Nephron (organoid): ENCODE results near the gene COL5A3.
"Not testable (repeated sequence)": the region's sequence is repeated elsewhere in the genome, so short reads cannot be mapped to it uniquely, and the experiment has no call there.

Source experiments
- H3K27ac Mint-ChIP-seq, 3 experiments: 2 replicates each; pipeline ENCODE4 v1.8.0; 2020; ENCODE audit warnings: mixed read lengths in 3 of 3, mild to moderate bottlenecking in 2 of 3, moderate library complexity in 1 of 3
- H3K27me3 Mint-ChIP-seq: 2 replicates; pipeline ENCODE4 v1.8.0; 2021; ENCODE audit warnings: low read depth, mild to moderate bottlenecking, moderate library complexity, mixed read lengths
- H3K36me3 Mint-ChIP-seq: 2 replicates; pipeline ENCODE4 v1.8.0; 2020; ENCODE audit warnings: low read depth, mixed read lengths
- H3K4me1 Mint-ChIP-seq: 2 replicates; pipeline ENCODE4 v1.8.0; 2020; ENCODE audit warnings: mixed read lengths
- H3K4me3 Mint-ChIP-seq, 3 experiments: 2 replicates each; pipeline ENCODE4 v1.8.0; 2020; ENCODE audit warnings: mild to moderate bottlenecking in 3 of 3, mixed read lengths in 3 of 3, moderate library complexity in 2 of 3
- H3K9me3 Mint-ChIP-seq: 2 replicates; pipeline ENCODE4 v1.8.0; 2020; ENCODE audit warnings: mixed read lengths
- CTCF ChIP-seq, 3 experiments: fragments of 200-600 bp; sonication (generic); IDR thresholded peaks; one replicate each; pipeline ENCODE4 v1.5.0; 2021; ENCODE audit warnings: antibody characterized with exemption in 3 of 3; ENCODE audit not compliant: unreplicated experiment in 3 of 3

COL5A3 gene

GRCh38 chr19:10027158-10027997 is 17.1 kb upstream of the COL5A3 start:
- H3K36me3 Mint-ChIP-seq: no peaks in the 10 kb centered on the region
- no peaks in the 10 kb centered on the region for H3K9me3 Mint-ChIP-seq
- peaks cover 6% of the 10 kb centered on the region for H3K4me1 Mint-ChIP-seq
- H3K27me3 Mint-ChIP-seq: peaks cover 19% of the 10 kb centered on the region
- peak overlapping the region in 2 of 3 experiments; percentile 16 to 53 for H3K27ac Mint-ChIP-seq
- TF ChIP-seq CTCF (IDR thresholded peaks at IDR 0.05; ENCODE audit: unreplicated experiment in 3 of 3): peak; percentile 93 to 96 (median 94)
- H3K4me3 Mint-ChIP-seq: no peak overlapping the region

GRCh38 chr19:10026744-10027143 is 16.4 kb upstream of the COL5A3 start:
- no peaks in the 10 kb centered on the region for H3K36me3 Mint-ChIP-seq
- H3K27me3 Mint-ChIP-seq: peaks cover 15% of the 10 kb centered on the region
- no peak overlapping the region for H3K27ac Mint-ChIP-seq
- TF ChIP-seq CTCF (IDR thresholded peaks at IDR 0.05; ENCODE audit: unreplicated experiment in 3 of 3): no peak
- peaks cover 6% of the 10 kb centered on the region for H3K4me1 Mint-ChIP-seq
- no peak overlapping the region for H3K4me3 Mint-ChIP-seq
- no peaks in the 10 kb centered on the region for H3K9me3 Mint-ChIP-seq

GRCh38 chr19:10023096-10023495 is 12.8 kb upstream of the COL5A3 start:
- H3K4me1 Mint-ChIP-seq: not testable (repeated sequence)

GRCh38 chr19:10021863-10022262 is 11.6 kb upstream of the COL5A3 start:
- H3K27ac Mint-ChIP-seq: no peak overlapping the region
- TF ChIP-seq CTCF (IDR thresholded peaks at IDR 0.05; ENCODE audit: unreplicated experiment in 3 of 3): no peak
- H3K36me3 Mint-ChIP-seq: no peaks in the 10 kb centered on the region
- H3K4me1 Mint-ChIP-seq: no peaks in the 10 kb centered on the region
- H3K9me3 Mint-ChIP-seq: no peaks in the 10 kb centered on the region
- no peak overlapping the region for H3K4me3 Mint-ChIP-seq
- peaks cover 23% of the 10 kb centered on the region for H3K27me3 Mint-ChIP-seq

More at GRCh38 chr19:10023096-10023495, 12.8 kb upstream of the COL5A3 start:
- not testable (repeated sequence) for H3K9me3 Mint-ChIP-seq, H3K36me3 Mint-ChIP-seq, H3K4me3 Mint-ChIP-seq, H3K27ac Mint-ChIP-seq
- peaks cover 19% of the 10 kb centered on the region for H3K27me3 Mint-ChIP-seq

- Mint-ChIP-seq H3K9me3 (no peaks in the 10 kb centered on the region), H3K27me3 (peaks cover 20% of the 10 kb centered on the region), H3K4me3 (no peak overlapping the region), H3K27ac (no peak overlapping the region), H3K36me3 (no peaks in the 10 kb centered on the region), H3K4me1 (no peaks in the 10 kb centered on the region)
- no peak for TF ChIP-seq CTCF (IDR thresholded peaks at IDR 0.05; ENCODE audit: unreplicated experiment in 3 of 3)
These were observed 11.1 kb upstream of the COL5A3 start for GRCh38 chr19:10021446-10021845.

GRCh38 chr19:10020851-10021250 is 10.5 kb upstream of the COL5A3 start:
- no peak overlapping the region for H3K27ac Mint-ChIP-seq
- TF ChIP-seq CTCF (IDR thresholded peaks at IDR 0.05; ENCODE audit: unreplicated experiment in 3 of 3): no peak
- no peaks in the 10 kb centered on the region for H3K9me3 Mint-ChIP-seq
- peaks cover 18% of the 10 kb centered on the region for H3K27me3 Mint-ChIP-seq
- H3K4me1 Mint-ChIP-seq: no peaks in the 10 kb centered on the region
- H3K4me3 Mint-ChIP-seq: no peak overlapping the region
- H3K36me3 Mint-ChIP-seq: no peaks in the 10 kb centered on the region
